Testis (tissue), 3 donors: ENCODE measurements around the gene RPS6KA6. TPM values are rescaled to one million over a fixed set of nuclear protein-coding genes. Genes with fewer than 3 reads are reported as not detected.
"Not testable (repeated sequence)": the region's sequence is repeated elsewhere in the genome, so short reads cannot be mapped to it uniquely, and the experiment has no call there.

ENCODE experiments used
- DNase-seq: peaks from one replicate; pipeline ENCODE4 v3.0.0-alpha.2; 2019
- H3K27ac ChIP-seq, 2 donors: fragments of 200-600 bp; sonication (generic); one replicate each; pipeline ENCODE4 v1.5.1; 2019
- H3K27me3 ChIP-seq: fragments of 200-600 bp; sonication (generic); one replicate; pipeline ENCODE4 v1.5.1; 2019
- H3K36me3 ChIP-seq: fragments of 200-600 bp; sonication (generic); one replicate; pipeline ENCODE4 v1.5.1; 2017; ENCODE audit warnings: low read depth; ENCODE audit errors: missing control alignments
- H3K4me1 ChIP-seq: fragments of 200-600 bp; sonication (generic); one replicate; pipeline ENCODE4 v1.5.1; 2019
- H3K4me3 ChIP-seq, 2 donors: fragments of 200-600 bp; sonication (generic); one replicate each; pipeline ENCODE4 v1.5.1; 2017 to 2019
- H3K9me3 ChIP-seq: fragments of 200-600 bp; sonication (generic); one replicate; pipeline ENCODE4 v1.5.1; 2017
- CTCF ChIP-seq, 3 experiments: fragments of 450-650 bp in 2 of 3; fragments of 200-600 bp in 1 of 3; sonication (generic) in 1 of 3; IDR thresholded peaks; one replicate each; pipeline ENCODE4 v1.5.1; 2016 to 2019; ENCODE audit warnings: antibody characterized with exemption in 3 of 3, mild to moderate bottlenecking in 2 of 3, moderate library complexity in 1 of 3
- POLR2A ChIP-seq: fragments of 450-650 bp; IDR thresholded peaks from one replicate; pipeline ENCODE4 v1.6.1; 2017; ENCODE audit warnings: antibody characterized with exemption, mild to moderate bottlenecking, moderate library complexity
- WGBS, 2 donors: methylation state at CpG; one replicate each; pipeline ENCODE4 v1.1.5; 2018; 5-methylcytosine and 5-hydroxymethylcytosine counted together
- intact Hi-C: fragments of 100-400 bp; cut with DNase I; formaldehyde crosslinking; loops from one replicate; pipeline ENCODE4 v1.15.1; 2023; ENCODE audit warnings: low total_unique reads
- polyA plus RNA-seq: library from polyadenylated mRNA; stranded (reverse); fragments of 350-450 nt; fragmentation: Illumina TruSeq; extraction: RNeasy Lipid Tissue Mini Kit (QIAGEN cat#74804); gene quantifications from one replicate; pipeline ENCODE4 v1.2.3, GENCODE V29; 2014; ENCODE audit warnings: low read depth, low replicate concordance; ENCODE audit not compliant: insufficient read depth
- total RNA-seq, 2 donors: library from RNA; depleted of rRNA; stranded (reverse); fragments of >200 nt; gene quantifications; one replicate each; pipeline ENCODE4 v1.2.3, GENCODE V29; 2016

Gene RPS6KA6
- total and polyA plus RNA-seq, 3 donors from 2014 or later: 3.2 to 5.7 (median 3.8) TPM

GRCh38 chrX:84118315-84118714 is 69.7 kb downstream of the RPS6KA6 start:
- H3K4me1 ChIP-seq: no peaks in the 10 kb centered on the region
- WGBS, 2 donors: 97 to 98% methylated on average over 4 of the region's 4 CpGs
- no peak overlapping the region for H3K27ac ChIP-seq
- no peaks in the 10 kb centered on the region for H3K27me3 ChIP-seq
- DNase-seq: no peak
- H3K36me3 ChIP-seq: no peaks in the 10 kb centered on the region
- H3K9me3 ChIP-seq: no peaks in the 10 kb centered on the region
- TF ChIP-seq CTCF (IDR thresholded peaks at IDR 0.05) (no peak), POLR2A (no peak)
- intact Hi-C loops: no loop called here
- H3K4me3 ChIP-seq: no peak overlapping the region

GRCh38 chrX:84108584-84108983 is 79.4 kb downstream of the RPS6KA6 start:
- Histone ChIP-seq H3K36me3 (no peaks in the 10 kb centered on the region), H3K27me3 (no peaks in the 10 kb centered on the region), H3K27ac (no peak overlapping the region), H3K9me3 (no peaks in the 10 kb centered on the region), H3K4me1 (no peaks in the 10 kb centered on the region), H3K4me3 (no peak overlapping the region)
- no peak for DNase-seq
- no peak for TF ChIP-seq CTCF (IDR thresholded peaks at IDR 0.05)
- no peak for TF ChIP-seq POLR2A
- intact Hi-C loops: no loop called here
- 60 to 90% methylated on average over 1 to 5 of the region's 5 CpGs for WGBS, 2 donors

- WGBS, 2 donors: 97 to 100% methylated on average over 2 of the region's 2 CpGs
- TF ChIP-seq POLR2A (no peak), CTCF (IDR thresholded peaks at IDR 0.05) (no peak)
These were observed 88.9 kb downstream of the RPS6KA6 start for GRCh38 chrX:84099120-84099519.

GRCh38 chrX:84079479-84080197 is 108.4 kb downstream of the RPS6KA6 start:
- H3K27ac ChIP-seq, DNase-seq, intact Hi-C loops, H3K9me3 ChIP-seq, H3K4me1 ChIP-seq, H3K27me3 ChIP-seq, H3K36me3 ChIP-seq, H3K4me3 ChIP-seq: not testable (repeated sequence)
- WGBS, 2 donors: 75% methylated on average over 9 of the region's 9 CpGs; no CpG with 5 or more reads in 1 of the 2 donors

More at GRCh38 chrX:84099120-84099519, 88.9 kb downstream of the RPS6KA6 start:
- Histone ChIP-seq H3K27me3 (no peaks in the 10 kb centered on the region), H3K36me3 (no peaks in the 10 kb centered on the region), H3K27ac (no peak overlapping the region), H3K4me1 (no peaks in the 10 kb centered on the region), H3K9me3 (no peaks in the 10 kb centered on the region), H3K4me3 (no peak overlapping the region)
- intact Hi-C loops: no loop called here
- no peak for DNase-seq

- intact Hi-C loops: no loop called here
- H3K4me3 ChIP-seq: no peak overlapping the region
- H3K4me1 ChIP-seq: no peaks in the 10 kb centered on the region
- no peaks in the 10 kb centered on the region for H3K27me3 ChIP-seq
- no peak for DNase-seq
- 83% methylated on average over 9 of the region's 9 CpGs; no CpG with 5 or more reads in 1 of the 2 donors for WGBS, 2 donors
- no peak for TF ChIP-seq POLR2A
- no peak for TF ChIP-seq CTCF (IDR thresholded peaks at IDR 0.05)
- H3K27ac ChIP-seq: no peak overlapping the region
- H3K9me3 ChIP-seq: no peaks in the 10 kb centered on the region
- no peaks in the 10 kb centered on the region for H3K36me3 ChIP-seq
These were observed 109.0 kb downstream of the RPS6KA6 start for GRCh38 chrX:84078991-84079390.
